AG10803 (cell line): Measurements from ENCODE around the gene SLAIN2.
"Not testable (repeated sequence)": the region's sequence is repeated elsewhere in the genome, so short reads cannot be mapped to it uniquely, and the experiment has no call there.

ENCODE experiments used
- DNase-seq: peaks from one replicate; pipeline ENCODE4 v3.0.0; 2010; ENCODE audit warnings: low read depth
- H3K4me3 ChIP-seq: 2 replicates; pipeline ENCODE4 v1.5.1; 2011; ENCODE audit warnings: mild to moderate bottlenecking, low read length, control low read depth
- CTCF ChIP-seq: conservative IDR thresholded peaks from 2 replicates; pipeline ENCODE4 v1.5.1; 2011; ENCODE audit warnings: mild to moderate bottlenecking, low read length, control low read depth, inconsistent platforms

SLAIN2 gene

GRCh38 chr4:48340965-48341775 is at the start of gene SLAIN2:
Gene SLAIN2, plus strand, starts transcription at chr4:48341529. Its CDS starts 211 bp downstream, at chr4:48341740.
- peak; percentile 98 for DNase-seq
- H3K4me3 ChIP-seq = peak within 1 kb of the TSS; percentile 84
- peak; percentile 35 for TF ChIP-seq CTCF

- not testable (repeated sequence) for DNase-seq, H3K4me3 ChIP-seq
Measured at GRCh38 chr4:48292218-48292790, 49.0 kb upstream of the SLAIN2 start.

- H3K4me3 ChIP-seq = no peak overlapping the region
- TF ChIP-seq CTCF = no peak
- peak; percentile 33 for DNase-seq
Measured at GRCh38 chr4:48295116-48295515, 46.2 kb upstream of the SLAIN2 start.

GRCh38 chr4:48296365-48296764 is 45.0 kb upstream of the SLAIN2 start:
- H3K4me3 ChIP-seq = no peak overlapping the region
- no peak for TF ChIP-seq CTCF
- DNase-seq = no peak

GRCh38 chr4:48297256-48297846 is 44.0 kb upstream of the SLAIN2 start:
- no peak for DNase-seq
- H3K4me3 ChIP-seq = no peak overlapping the region
- no peak for TF ChIP-seq CTCF

- TF ChIP-seq CTCF = no peak
- DNase-seq = no peak
Measured at GRCh38 chr4:48299560-48299959, 41.8 kb upstream of the SLAIN2 start.

GRCh38 chr4:48300004-48300403 is 41.3 kb upstream of the SLAIN2 start:
- DNase-seq = peak; percentile 19
- TF ChIP-seq CTCF = no peak
- H3K4me3 ChIP-seq = no peak overlapping the region

More at GRCh38 chr4:48299560-48299959, 41.8 kb upstream of the SLAIN2 start:
- no peak overlapping the region for H3K4me3 ChIP-seq
